Astrocyte (in vitro differentiated cells and primary cell): ENCODE results near the gene APOBEC3G. TPM values are rescaled to one million over a fixed set of nuclear protein-coding genes. Genes with fewer than 3 reads are reported as not detected.

Source experiments
- DNase-seq: peaks from one replicate; pipeline ENCODE4 v3.0.0-alpha.2; 2010; ENCODE audit warnings: low read depth
- FAIRE-seq: peaks from 2 replicates; lab custom pipeline; 2011; peaks lifted over from hg19 to GRCh38; lab: Jason Lieb, UNC
- H2AFZ ChIP-seq: 2 replicates; pipeline ENCODE4 v1.6.0; 2012; ENCODE audit warnings: low read depth, low read length, inconsistent platforms
- H3K27ac ChIP-seq: 2 replicates; pipeline ENCODE4 v1.5.1; 2011; ENCODE audit warnings: low read depth, low read length, inconsistent platforms
- H3K27me3 ChIP-seq: 2 replicates; pipeline ENCODE4 v1.6.0; 2011; ENCODE audit warnings: low read length, inconsistent platforms; ENCODE audit not compliant: insufficient read depth
- H3K36me3 ChIP-seq: 2 replicates; pipeline ENCODE4 v1.5.1; 2011; ENCODE audit warnings: low read length, inconsistent platforms; ENCODE audit not compliant: insufficient read depth
- H3K4me1 ChIP-seq: 2 replicates; pipeline ENCODE4 v1.5.1; 2011; ENCODE audit warnings: low read length, inconsistent platforms; ENCODE audit not compliant: insufficient read depth
- H3K4me2 ChIP-seq: 2 replicates; pipeline ENCODE4 v1.6.0; 2012; ENCODE audit warnings: low read length, inconsistent platforms
- H3K4me3 ChIP-seq: 2 replicates; pipeline ENCODE4 v1.5.1; 2011; ENCODE audit warnings: low read depth, mild to moderate bottlenecking, low read length, inconsistent platforms; ENCODE audit not compliant: insufficient read depth
- H3K79me2 ChIP-seq: 2 replicates; pipeline ENCODE4 v1.6.0; 2012; ENCODE audit warnings: mild to moderate bottlenecking, low read length, inconsistent platforms; ENCODE audit not compliant: insufficient read depth
- H3K9ac ChIP-seq: 2 replicates; pipeline ENCODE4 v1.6.0; 2012; ENCODE audit warnings: mild to moderate bottlenecking, low read length, inconsistent platforms
- H3K9me3 ChIP-seq: 2 replicates; pipeline ENCODE4 v1.5.1; 2012; ENCODE audit warnings: low read depth, mild to moderate bottlenecking, low read length, inconsistent platforms; ENCODE audit not compliant: insufficient read depth
- H4K20me1 ChIP-seq: 2 replicates; pipeline ENCODE4 v1.6.0; 2012; ENCODE audit warnings: low read length, inconsistent platforms; ENCODE audit not compliant: insufficient read depth
- H3K27ac Mint-ChIP-seq: one replicate; pipeline ENCODE4 v1.8.0; 2021; ENCODE audit warnings: mild to moderate bottlenecking, mixed read lengths; ENCODE audit not compliant: unreplicated experiment
- H3K27me3 Mint-ChIP-seq: one replicate; pipeline ENCODE4 v1.8.0; 2021; ENCODE audit warnings: low read depth, mixed read lengths; ENCODE audit not compliant: unreplicated experiment
- H3K36me3 Mint-ChIP-seq: one replicate; pipeline ENCODE4 v1.8.0; 2021; ENCODE audit warnings: low read depth, mixed read lengths; ENCODE audit not compliant: unreplicated experiment
- H3K4me1 Mint-ChIP-seq: one replicate; pipeline ENCODE4 v1.8.0; 2021; ENCODE audit warnings: low read depth, mixed read lengths; ENCODE audit not compliant: unreplicated experiment
- H3K4me3 Mint-ChIP-seq: one replicate; pipeline ENCODE4 v1.8.0; 2021; ENCODE audit warnings: mild to moderate bottlenecking, moderate library complexity, mixed read lengths; ENCODE audit not compliant: unreplicated experiment
- H3K9me3 Mint-ChIP-seq: one replicate; pipeline ENCODE4 v1.8.0; 2021; ENCODE audit warnings: mild to moderate bottlenecking, mixed read lengths; ENCODE audit not compliant: unreplicated experiment
- EZH2 ChIP-seq: IDR thresholded peaks from 2 replicates; pipeline ENCODE4 v1.6.1; 2012; ENCODE audit warnings: mild to moderate bottlenecking, low read length, inconsistent platforms; ENCODE audit not compliant: insufficient read depth
- total RNA-seq: library from RNA; stranded (reverse); gene quantifications from 2 replicates; pipeline ENCODE4 v1.2.1, GENCODE V29; 2021
- TF ChIP-seq, protein P1 (sequence below): IDR thresholded peaks from 2 replicates; pipeline ENCODE4 v1.5.1; 2011; ENCODE audit warnings: low read depth, mild to moderate bottlenecking, inconsistent platforms, low read length, moderate library complexity; ENCODE audit not compliant: insufficient read depth

The APOBEC3G gene
- total RNA-seq, 1 donor from 2014 or later = 2.4 TPM

DNA sequence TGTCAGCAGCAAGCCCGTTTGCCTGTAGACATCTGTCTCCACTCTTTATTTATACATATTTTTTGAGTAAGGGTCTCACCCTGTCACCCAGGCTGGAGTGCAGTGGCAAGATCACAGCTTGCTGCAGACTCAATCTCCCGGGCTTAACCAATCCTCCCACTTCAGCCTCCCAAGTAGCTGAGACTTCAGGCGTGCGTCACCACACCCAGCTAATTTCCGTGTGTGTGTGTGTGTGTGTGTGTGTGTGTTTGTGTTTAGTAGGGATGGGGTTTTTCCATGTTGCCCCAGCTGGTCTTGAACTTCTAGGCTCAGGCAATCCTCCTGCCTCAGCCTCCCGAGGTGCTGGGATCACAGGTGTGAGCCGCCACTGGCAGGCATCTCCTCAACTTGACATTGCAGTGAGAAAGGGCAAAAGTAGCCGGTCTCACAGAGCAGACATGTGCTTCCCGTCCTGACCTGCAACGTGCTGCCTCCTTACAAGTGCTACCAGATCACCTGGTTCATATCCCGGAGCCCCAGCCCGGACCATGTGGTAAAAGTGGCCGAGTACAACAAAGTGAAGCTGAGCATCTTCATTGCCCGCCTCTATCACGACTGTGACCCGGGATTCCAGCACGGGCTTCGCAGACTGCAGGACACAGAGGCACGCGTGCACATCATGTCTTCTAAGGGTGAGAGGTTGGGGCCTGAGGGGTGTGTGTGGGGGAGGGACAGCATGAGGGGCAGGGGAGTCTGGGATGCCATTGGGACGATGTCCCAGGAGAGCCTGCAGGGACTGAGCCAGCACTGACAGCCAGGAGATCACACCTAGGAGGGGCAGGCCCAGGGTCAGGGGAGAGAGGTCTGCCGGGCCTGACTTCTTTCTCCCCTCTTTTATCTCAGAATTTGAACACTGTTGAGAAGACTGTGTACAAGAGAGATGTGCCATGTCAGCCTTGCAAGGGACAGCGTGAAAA, 14.3 kb downstream of the APOBEC3G start:
- Mint-ChIP-seq H3K27me3 (peaks cover 24% of the 10 kb centered on the region), H3K27ac (no peak overlapping the region), H3K4me1 (peaks cover 3% of the 10 kb centered on the region), H3K36me3 (peaks cover 3% of the 10 kb centered on the region), H3K9me3 (no peaks in the 10 kb centered on the region), H3K4me3 (no peak overlapping the region)
- no peak overlapping the region for H2AFZ ChIP-seq
- DNase-seq (no peak), FAIRE-seq (no peak)
- H3K79me2 ChIP-seq = no peaks in the 10 kb centered on the region
- H3K9me3 ChIP-seq = no peaks in the 10 kb centered on the region
- no peak overlapping the region for H3K9ac ChIP-seq
- H3K4me2 ChIP-seq = no peak overlapping the region
- H3K4me1 ChIP-seq = no peaks in the 10 kb centered on the region
- H3K27me3 ChIP-seq = no peaks in the 10 kb centered on the region
- no peaks in the 10 kb centered on the region for H3K36me3 ChIP-seq
- no peak overlapping the region for H3K27ac ChIP-seq
- no peak for TF ChIP-seq EZH2
- TF ChIP-seq, protein P1, sequence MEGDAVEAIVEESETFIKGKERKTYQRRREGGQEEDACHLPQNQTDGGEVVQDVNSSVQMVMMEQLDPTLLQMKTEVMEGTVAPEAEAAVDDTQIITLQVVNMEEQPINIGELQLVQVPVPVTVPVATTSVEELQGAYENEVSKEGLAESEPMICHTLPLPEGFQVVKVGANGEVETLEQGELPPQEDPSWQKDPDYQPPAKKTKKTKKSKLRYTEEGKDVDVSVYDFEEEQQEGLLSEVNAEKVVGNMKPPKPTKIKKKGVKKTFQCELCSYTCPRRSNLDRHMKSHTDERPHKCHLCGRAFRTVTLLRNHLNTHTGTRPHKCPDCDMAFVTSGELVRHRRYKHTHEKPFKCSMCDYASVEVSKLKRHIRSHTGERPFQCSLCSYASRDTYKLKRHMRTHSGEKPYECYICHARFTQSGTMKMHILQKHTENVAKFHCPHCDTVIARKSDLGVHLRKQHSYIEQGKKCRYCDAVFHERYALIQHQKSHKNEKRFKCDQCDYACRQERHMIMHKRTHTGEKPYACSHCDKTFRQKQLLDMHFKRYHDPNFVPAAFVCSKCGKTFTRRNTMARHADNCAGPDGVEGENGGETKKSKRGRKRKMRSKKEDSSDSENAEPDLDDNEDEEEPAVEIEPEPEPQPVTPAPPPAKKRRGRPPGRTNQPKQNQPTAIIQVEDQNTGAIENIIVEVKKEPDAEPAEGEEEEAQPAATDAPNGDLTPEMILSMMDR = no peak
- H3K4me3 ChIP-seq = no peak overlapping the region
- no peaks in the 10 kb centered on the region for H4K20me1 ChIP-seq

DNA sequence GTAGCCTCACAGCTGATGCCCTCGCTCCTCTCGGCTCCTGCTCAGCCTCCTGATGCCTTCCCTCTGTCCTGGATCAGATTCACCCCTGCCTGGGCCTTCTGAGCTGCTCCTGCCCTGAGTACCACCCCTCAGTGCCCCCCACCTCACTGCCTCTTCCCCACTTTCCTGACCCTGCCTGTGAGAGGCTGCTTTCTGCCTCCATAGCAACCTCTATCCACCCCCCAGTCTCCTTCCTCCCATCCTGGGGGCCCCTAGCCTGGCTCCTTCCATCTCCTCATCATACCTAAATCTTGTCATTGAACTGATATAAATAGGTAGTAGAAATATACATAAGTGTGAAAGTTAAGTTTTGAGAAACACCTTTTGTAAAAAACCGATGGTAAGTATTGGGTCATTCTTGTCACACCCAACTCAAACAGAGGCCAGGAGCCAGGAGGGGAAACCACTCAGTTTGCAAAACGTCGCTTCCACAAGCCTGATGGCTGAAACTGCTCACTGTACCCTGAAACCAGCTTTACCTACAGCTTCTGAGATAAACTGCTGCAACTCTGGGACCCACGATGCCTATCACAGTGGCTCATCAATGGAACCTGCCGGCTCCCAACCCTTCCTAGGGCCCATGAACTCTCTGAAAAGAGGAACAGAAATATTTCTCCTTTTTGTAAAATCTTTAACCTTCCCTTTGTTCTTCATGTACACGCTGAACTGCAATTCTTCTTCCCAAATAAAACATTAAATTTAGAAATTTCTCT, 15.2 kb downstream of the APOBEC3G start:
- no peaks in the 10 kb centered on the region for H4K20me1 ChIP-seq
- H3K9me3 Mint-ChIP-seq = no peaks in the 10 kb centered on the region
- H3K36me3 Mint-ChIP-seq = peaks cover 3% of the 10 kb centered on the region
- DNase-seq (no peak), FAIRE-seq (no peak)
- H3K4me1 ChIP-seq = peaks cover 3% of the 10 kb centered on the region
- H3K4me1 Mint-ChIP-seq = peaks cover 4% of the 10 kb centered on the region
- H3K36me3 ChIP-seq = no peaks in the 10 kb centered on the region
- peaks cover 23% of the 10 kb centered on the region for H3K27me3 Mint-ChIP-seq
- no peak overlapping the region for H3K4me3 ChIP-seq
- H3K79me2 ChIP-seq = no peaks in the 10 kb centered on the region
- H3K4me2 ChIP-seq = no peak overlapping the region
- TF ChIP-seq, protein P1 = no peak
- no peak for TF ChIP-seq EZH2
- H3K9ac ChIP-seq = no peak overlapping the region
- no peak overlapping the region for H3K27ac Mint-ChIP-seq
- H3K9me3 ChIP-seq = no peaks in the 10 kb centered on the region
- no peak overlapping the region for H3K27ac ChIP-seq
- H3K4me3 Mint-ChIP-seq = no peak overlapping the region
- no peak overlapping the region for H2AFZ ChIP-seq
- H3K27me3 ChIP-seq = no peaks in the 10 kb centered on the region
